ENCODE results near the gene DENND2C.
"Not testable (repeated sequence)": the region's sequence is repeated elsewhere in the genome, so short reads cannot be mapped to it uniquely, and the experiment has no call there.

Gene DENND2C

DNA sequence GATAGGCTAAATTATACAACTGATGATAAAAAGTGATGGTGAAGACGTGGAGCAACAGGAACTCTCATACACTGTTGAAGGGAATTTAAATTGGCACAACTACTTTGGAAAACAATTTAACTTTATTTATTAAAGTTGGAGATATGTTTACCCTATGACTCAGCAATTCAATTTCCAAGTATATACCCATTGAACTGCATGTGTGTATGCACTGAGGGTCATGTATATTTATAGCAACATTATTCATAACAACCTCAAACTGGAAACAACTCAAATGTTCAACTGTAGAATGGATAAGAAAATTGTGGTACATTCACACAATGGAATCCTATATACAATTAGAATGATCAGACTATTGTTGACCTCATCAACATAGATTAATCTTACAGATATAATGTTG lies 71.9 kb downstream of the DENND2C start:
- DNase-seq = peak; percentile 22

- DNase-seq = no peak
These were observed 74.2 kb downstream of the DENND2C start for GRCh38 chr1:114595602-114596001.

DNA sequence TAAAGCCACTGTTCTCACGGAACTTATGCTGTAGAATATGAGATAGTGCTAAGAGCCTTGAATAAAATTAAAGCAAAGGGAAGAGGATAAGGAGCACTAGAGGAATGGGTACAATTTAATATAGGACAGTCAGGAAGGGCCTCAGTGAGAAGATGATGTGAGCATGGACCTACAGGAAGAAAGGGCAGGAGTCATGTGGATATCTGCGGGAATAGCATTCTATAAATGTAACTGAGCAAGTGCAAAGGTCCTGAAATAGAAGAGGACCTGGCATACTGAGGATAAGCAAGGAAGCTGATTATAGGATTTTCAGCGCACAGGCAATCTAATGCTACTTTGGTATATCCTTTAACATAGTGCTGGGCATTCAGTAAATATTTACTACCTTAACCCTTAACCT lies 75.8 kb downstream of the DENND2C start:
- DNase-seq = no peak

DNA sequence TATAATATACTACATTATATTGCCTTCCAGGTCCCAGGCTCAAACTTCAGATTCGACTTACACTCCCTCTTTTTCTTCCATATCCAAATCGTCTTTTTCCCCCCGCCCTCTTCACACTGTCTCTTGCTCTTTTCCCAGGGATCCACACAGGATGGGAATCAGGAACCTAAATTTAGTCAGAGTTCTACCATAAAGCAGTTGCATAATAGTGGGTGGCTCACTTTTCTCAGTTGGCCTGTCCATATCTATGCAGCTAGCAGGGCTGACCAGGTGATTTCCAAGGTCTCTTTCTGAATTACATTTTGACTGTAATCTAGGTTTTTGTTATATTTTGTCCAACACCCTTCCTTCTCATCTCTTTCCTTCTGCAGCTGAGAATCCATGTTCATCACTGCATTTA lies 80.7 kb downstream of the DENND2C start:
- DNase-seq = no peak

DNA sequence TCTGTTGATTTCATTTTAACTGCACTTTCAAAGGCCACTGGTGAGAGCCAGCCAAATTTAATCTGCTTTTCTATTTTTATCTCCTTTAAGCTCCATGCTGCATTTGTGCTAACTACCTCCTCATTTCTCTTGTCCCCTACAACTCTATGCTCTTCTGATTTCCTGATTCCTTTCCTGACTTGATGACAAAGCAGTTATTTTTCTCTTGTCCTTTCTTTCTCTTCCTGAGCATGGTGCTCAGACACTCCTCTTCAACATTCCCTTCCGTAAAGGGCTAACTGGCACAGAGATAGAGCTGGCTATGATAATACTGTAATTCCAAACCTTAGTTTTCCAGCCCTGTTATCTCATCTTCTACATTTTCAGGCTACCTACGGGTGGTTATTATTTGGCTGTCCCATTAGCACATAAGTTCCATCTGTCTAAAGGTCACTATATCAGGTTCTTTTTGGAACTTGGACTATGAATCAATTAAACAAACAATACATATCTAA lies 81.6 kb downstream of the DENND2C start:
- DNase-seq = no peak

- DNase-seq = no peak
These were observed 82.5 kb downstream of the DENND2C start for GRCh38 chr1:114587203-114587991.

- DNase-seq = peak; percentile 24
These were observed 83.3 kb downstream of the DENND2C start for GRCh38 chr1:114586513-114587047.

DNA sequence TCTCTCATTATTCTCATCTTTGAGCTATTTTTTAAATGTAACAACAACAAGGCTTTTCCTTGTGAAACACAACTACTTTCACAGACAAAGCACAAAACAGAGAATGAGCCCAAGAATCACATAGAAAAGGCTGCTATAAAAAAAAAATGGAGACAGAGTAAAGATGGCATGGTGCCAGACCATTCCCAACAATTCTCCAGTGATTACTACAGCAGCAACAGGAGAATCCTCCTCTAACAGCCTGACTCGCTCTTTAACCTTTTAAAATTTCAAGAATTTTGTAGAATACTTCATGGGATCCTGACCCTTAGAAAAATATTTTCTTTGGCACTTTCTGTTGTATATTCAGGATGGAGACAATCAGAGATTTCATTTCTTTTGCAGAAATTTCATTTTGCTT lies 84.6 kb downstream of the DENND2C start:
- peak; percentile 77 for DNase-seq

- DNase-seq = peak; percentile 99
These were observed 88.2 kb downstream of the DENND2C start, which contains the start of gene BCAS2 for GRCh38 chr1:114581335-114582287. TSS of gene BCAS2 (minus strand) at chr1:114581615. CDS start at chr1:114581591, 24 bp downstream.

DNA sequence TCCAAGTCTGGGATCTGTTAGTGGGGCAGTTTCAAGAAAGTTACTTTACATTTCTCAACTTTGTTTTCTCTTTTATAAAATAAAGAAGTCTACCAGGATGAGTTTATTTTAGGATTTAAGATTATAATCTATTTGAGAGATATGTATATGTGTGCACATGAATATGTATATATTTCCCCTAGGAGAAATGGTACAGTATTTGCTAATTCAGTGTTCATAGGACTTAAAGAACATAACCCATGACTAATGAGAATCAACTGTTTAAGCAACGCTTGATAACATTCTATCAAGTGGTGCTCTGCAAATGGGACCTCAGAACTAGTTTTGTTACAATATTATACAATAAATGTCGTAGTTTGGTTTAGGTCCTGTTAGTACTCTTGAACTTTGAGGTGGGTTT lies 95.5 kb downstream of the DENND2C start:
- no peak for DNase-seq

- no peak for DNase-seq
These were observed 105.7 kb downstream of the DENND2C start for GRCh38 chr1:114564141-114564540.

- DNase-seq = not testable (repeated sequence)
These were observed 106.8 kb downstream of the DENND2C start for GRCh38 chr1:114562978-114563510.

DNA sequence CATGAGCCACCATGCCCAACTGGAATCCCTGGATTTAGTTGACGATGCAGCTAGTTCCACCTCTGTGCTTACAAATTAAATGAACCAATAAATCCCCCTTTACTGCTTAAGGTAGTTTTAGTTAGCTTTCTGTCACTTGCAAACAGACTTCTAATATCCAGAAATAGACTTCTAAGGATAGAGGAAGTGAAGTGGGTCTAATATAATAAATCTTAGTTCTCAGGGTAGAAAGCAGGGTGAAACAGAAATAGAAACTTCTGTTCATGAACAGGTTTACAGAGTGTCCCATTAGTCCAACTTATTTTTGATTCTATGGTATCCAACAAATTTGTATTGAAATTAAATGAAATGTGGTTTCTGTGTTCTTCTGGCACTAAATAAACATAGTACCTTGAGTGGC lies 108.5 kb downstream of the DENND2C start:
- DNase-seq = no peak

DNA sequence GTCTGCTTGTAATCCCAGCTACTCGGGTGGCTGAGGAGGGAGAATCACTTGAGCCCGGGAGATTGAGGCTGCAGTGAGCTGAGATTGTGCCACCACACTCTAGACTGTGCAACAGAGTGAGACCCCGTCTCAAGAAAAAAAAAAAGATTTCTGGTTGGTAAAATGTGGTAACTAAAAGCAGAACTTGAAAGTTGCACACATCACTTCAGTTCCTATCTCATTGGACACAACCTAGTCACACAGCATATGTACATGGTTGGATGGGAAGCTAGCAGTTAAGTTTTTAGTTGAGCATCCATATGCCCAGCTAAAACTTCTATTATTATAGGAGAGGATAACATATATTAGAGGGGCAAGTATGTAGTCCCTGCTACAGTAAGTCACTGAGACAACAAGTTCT lies 110.5 kb downstream of the DENND2C start:
- DNase-seq = no peak

- DNase-seq = peak; percentile 10
These were observed 111.3 kb downstream of the DENND2C start for GRCh38 chr1:114558544-114558943.

DNA sequence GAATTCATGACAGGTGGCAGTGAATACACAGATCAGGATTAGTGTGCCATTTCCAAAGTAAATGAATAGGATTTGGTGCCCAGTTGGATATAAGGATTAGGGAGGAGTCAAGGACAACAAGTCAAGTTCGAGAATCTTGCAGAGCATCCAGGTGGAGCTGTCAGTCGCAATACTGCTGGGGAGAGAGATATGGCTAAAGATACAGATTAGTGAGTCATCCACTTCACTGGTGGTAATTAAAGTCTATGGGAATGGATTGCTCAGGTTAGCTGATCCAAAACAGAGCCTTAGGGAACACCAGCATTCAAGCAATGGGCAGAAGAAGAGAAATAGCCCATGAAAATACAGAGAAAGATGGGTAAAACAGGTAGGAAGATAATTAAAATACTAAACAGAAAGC lies 115.3 kb downstream of the DENND2C start:
- DNase-seq = no peak

DNA sequence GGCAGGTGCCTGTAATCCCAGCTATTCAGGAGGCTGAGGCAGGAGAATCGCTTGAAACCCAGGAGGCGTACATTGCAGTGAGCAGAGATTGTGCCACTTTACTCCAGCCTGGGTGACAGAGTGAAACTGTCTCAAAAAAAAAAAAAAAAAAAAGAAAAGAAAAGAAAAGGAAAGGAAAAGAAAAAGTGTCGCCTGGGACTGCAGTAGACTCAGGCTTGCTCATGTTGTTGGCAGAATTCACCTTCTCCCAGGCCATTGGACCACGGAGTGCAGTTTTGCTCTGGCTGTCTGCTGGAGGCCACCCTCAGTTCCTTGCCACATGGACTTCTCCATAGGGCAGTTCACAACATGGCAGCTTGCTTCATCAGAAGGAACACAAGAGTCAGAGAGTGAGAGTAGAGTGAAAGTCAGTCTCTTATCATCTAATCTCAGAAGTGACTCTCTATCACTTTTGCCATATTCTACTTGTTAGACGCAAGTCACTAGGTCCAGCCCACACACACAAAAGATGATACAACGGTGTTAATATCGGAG lies 117.7 kb downstream of the DENND2C start:
- no peak for DNase-seq

DNA sequence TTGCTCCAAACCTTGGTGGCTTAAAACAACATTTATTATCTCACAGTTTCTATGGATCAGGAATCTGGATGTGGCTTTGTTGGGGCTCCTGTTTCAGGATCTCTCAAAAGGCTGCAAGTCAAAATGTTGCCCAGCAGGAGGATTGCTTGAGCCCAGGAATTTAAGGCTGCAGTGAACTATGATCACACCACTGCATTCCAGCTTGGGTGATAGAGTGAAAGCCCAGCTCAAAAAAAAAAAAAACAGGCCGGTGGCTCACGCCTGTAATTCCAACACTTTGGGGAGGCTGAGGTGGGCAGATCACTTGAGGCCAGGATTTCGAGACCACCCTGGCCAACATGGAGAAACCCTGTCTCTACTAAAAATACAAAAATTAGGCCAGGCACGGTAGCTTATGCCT lies 118.4 kb downstream of the DENND2C start:
- DNase-seq = no peak

DNA sequence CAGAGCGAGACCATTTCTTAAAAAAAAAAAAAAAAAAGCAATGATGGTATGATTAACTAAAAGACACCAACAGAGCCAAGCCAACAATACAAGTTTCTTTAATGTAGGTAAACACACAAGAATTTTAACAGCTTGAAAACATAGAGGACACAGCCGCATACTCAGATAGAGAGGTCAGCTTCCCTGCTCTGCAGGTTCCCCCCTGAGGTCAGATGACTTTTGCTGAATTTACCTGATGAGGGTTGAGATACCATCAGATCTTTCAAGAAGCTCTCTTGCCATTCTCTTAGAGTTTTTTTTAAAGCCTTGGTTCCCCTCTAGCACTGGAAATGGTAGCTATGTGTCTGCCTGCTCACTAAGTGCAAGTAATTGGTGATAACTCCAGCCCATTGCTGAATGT lies 119.5 kb downstream of the DENND2C start:
- DNase-seq = no peak

DNA sequence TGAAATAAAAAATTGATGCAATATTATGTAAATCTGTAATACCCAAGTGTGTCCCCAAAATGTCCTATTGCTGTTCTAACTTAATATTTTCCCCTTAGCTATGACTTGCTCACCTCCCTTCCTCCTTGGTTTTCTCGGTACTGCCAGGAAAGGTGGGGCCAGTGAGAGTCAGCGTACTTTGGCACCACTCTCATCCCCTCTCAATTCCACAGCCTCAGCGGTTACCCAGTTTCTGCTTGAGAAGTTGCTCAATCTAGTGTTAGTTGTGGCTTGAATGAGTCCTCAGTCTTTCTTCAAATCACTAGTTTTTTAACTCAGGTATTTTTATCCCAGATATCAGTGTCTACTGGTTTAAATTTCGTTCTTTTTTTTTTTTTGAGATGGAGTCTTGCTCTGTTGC lies 120.7 kb downstream of the DENND2C start:
- DNase-seq = no peak

- DNase-seq = no peak
These were observed 122.8 kb downstream of the DENND2C start for GRCh38 chr1:114547076-114547475.

DNA sequence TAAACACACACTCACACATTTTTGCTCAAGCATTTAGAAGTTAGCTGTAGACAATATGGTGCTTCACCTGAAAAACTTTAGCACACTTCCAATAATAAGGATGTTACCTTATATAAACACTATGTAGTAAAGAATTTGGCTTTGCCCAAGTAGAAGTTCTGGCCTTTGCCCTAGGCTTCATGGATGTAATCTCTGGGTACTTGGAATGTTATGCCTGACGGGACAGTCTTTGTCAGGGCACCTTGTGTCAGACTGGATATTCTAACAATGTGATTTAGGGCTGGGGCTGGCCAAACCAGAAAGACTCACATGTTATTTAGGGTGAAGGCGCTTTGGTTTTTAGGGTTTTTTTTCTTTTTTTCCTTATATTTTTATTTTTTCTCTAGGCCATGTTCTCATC lies 124.1 kb downstream of the DENND2C start:
- DNase-seq = no peak

- no peak for DNase-seq
These were observed 124.5 kb downstream of the DENND2C start for GRCh38 chr1:114545315-114545714.
